HPDE6-E6E7 (cell line): Measurements from ENCODE around the gene SOBP.

Experiments
- DNase-seq: peaks from one replicate; pipeline ENCODE4 v3.0.0; 2011; ENCODE audit warnings: missing footprints; ENCODE audit errors: extremely low spot score

The SOBP gene

GRCh38 chr6:107684996-107685395, 195.1 kb downstream of the SOBP start:
- no peak for DNase-seq

DNA sequence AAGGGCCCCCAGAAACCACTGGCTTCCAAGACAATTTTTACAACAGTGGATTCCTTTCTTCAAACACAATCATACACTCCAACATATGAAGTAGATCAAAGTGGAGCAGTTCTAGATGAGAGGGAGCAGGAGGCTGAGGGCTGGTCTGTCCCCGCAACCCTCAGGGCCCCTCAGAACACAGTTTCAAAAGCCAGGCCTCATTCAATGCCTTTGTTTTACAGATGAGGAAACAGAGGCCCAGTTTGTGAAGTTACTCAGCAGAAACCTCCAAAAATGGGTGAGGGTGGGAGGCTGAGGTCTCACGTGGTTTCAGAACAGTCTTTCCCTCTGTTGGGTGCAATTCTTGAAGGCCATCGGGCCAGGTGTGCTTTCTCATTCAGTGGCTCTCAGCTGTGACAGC, 199.3 kb downstream of the SOBP start:
- no peak for DNase-seq

DNA sequence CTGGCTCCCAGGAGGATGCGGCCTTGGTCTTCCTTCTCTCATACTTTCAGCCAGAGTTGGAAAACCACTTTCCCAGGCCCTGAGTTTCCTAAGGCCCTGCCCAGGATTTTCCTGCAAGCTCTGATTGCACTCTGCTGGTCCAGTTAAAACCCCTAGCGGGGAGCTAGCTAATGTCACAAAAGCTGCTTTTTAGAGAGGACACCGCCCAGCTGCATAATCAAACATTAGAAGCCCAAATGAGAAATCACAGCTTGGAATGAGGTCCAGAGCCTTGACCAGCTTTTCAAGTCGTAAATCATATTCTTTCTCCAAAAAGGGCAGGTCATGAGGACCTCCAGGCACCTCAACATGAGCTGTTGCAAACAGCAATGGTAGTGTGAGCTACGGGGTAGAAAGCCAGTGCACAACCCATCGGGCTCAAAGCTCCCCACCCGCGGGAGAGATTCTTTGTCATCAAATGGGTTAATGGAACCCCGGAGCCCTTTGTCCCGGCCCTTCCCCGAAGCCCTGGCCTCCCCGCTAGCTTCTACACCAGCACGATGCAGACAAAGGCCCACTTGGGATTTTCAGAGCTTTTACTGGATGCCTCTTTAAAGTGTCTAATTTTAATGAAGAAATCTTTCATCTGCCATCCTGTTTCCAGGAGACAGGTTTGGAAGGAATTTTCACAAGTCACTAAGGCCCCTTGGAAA, 200.2 kb downstream of the SOBP start:
- DNase-seq: no peak

DNA sequence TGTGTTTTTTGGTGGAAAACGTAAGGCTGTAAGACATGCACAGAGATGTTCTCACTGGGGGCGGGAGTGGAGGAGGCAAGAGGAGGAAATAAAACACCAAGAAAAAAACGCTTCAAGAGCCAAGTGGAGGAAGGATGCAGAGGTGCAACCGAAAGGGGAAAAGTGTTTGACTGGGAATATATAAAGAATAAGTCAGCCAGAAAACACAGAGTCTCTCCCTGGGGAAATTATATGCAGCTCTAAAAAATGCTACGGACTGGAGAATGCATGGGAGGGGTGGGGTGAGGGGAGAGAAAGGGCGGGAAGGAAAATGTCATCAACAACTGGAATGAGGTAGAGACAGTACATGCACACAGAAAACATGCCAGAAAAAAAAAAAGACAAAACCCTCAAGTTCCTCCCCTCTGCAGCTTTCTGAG, 200.7 kb downstream of the SOBP start:
- DNase-seq: no peak

DNA sequence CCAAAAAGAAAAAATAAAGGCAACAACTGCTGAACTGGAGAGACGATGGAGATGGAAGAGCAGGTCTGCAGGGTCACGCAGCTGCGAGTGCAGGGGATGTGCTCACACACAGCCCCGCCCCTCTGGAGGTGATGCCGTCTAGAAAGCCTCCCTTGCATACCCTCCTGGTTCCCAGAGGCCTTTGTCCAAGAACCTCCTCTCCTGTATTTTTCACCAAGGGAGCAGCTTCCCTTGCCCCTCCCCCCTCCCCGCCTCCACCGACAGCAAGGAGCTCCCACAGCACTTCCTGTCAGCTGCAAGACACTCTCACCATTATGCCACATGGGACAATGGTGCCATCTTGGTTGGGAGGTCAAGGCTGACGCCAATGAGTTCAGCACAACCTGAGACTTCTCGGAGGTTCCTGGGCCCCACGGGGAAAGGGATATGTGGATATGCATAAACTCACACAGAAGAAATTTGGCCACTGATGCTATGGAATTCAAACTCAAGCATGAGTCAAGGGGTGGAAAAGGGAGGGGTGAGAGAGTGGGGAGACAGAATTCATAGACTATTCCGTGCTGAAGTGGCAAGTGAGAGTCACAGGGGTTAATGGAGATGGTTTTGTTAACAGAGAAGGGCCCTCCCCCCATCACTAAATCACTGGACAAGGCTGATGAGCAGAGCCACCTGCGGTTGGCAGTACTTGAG, 201.3 kb downstream of the SOBP start:
- no peak for DNase-seq

- no peak for DNase-seq
Measured at GRCh38 chr6:107692351-107692750, 202.4 kb downstream of the SOBP start.

DNA sequence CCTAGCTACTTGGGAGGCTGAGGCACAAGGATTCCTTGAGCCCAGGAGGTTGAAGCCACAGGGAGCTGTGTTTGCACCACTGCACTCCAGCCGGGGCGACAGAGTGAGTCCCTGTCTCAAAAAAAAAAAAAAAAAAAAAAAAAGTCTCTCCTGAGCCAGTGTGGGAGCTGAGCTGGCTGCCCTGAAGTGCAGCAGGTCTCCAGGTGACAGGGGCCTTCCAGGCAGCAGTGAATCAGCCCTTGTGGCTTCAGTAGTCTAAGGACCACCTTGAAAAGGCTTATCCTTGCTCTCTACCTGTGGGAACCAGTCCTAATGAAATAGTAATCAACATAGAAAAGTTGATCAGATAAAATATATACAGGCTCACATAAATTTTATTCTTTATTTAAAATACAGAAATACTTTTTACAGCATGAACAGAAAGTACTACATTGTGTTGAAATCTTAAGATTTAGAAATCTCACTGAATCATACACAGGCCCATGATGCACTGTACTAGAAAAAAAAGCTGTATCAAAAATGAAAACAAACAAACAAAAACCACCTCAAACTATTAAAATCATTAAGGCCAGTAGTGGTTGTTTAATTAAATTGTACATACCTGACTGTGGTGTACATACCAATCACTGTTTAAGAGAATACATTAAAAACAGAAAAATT, 205.3 kb downstream of the SOBP start:
- no peak for DNase-seq

GRCh38 chr6:107697682-107698081, 207.8 kb downstream of the SOBP start:
- no peak for DNase-seq

DNA sequence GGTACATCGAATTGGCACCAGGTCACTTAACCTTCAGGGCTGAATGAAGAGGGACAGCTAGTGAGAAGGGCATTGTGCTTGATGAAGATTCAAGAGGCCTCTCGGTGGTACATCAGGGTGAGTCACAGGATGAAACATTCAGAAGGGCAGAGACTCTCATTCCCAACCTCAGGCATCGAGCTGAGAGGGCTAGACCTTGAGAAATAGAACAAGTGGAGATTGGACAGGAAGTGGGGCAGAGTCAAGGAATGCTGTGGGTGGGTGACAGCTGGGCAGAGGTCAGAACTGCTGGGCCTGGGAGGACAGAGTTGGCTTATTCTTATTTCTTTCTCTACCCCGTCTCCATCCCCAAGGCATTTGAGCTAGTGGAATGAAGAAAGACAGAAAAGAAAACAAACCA, 208.2 kb downstream of the SOBP start:
- DNase-seq: no peak

- DNase-seq: no peak
Measured at GRCh38 chr6:107699254-107699653, 209.3 kb downstream of the SOBP start.

GRCh38 chr6:107699697-107700325, 209.9 kb downstream of the SOBP start:
- DNase-seq: no peak

DNA sequence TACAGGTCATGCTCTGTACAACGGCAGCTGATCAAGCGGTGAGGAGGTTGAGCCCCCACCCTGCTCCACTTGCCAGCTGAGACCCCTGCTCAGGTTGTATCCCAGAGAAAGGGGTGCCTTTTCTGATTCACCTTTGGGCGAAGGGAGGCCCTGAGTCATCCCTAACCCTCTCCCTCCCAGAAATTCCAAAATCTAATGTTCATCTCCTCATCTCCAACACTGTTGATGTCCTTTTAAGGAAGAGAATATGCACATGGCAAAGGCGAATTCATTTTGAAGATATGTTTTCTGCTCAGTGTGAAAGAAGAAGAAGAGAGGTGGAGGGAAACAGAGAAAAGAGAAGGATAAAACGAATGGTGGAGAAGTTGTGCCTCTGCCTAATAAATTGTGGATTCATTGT, 213.7 kb downstream of the SOBP start:
- DNase-seq: no peak

- no peak for DNase-seq
Measured at GRCh38 chr6:107704347-107705013, 214.6 kb downstream of the SOBP start.

DNA sequence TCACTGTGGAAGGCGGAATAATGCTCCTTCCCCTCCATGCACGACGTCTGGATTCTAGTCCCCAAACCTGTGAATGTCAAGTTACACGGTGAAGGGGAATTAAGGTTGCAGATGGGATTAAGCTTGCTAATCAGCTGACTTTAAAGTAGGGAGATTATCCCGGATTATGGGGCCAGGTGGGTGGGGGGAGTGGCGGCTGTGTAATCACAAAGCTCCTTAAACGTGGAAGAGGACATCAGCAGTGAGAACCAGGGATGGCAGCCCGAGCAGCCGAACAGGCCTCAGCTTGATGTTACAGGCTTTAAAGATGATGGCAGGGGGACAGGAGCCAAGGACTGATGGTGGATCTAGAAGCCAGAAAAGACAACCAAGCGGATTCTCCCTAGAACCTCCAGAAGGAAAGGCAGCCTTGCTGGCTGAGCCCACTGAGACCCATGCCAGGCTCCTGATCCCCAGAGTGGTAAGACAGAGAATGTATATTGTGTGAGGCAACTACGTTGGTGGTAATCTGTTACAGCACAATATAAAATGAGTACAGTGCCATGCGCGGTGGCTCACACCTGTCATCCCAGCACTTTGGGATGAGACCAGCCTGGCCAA, 216.7 kb downstream of the SOBP start:
- DNase-seq: no peak

- DNase-seq: no peak
Measured at GRCh38 chr6:107707346-107708275, 217.7 kb downstream of the SOBP start.

DNA sequence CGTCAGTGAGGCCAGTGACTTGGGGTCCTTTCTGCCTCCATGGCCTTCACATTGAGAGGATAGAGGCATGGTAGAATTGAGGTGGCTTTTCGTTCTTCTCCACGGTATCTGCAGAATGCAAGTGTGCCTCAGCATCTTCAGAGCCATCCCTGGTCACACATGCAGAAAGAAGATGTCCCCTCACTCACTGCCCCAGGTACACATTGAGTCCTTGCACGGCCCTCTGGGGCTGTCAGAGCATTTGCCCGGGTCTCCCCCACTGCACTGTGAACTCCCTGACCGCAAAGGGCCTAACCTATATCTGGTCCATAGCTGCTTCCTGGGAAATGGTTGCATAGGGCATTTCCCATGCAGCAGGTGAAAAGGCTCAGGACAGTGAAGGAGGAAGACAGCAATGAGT, 218.5 kb downstream of the SOBP start:
- no peak for DNase-seq

- DNase-seq: no peak
Measured at GRCh38 chr6:107709341-107709740, 219.4 kb downstream of the SOBP start.
